ENCODE data around the gene ZCCHC7.

Gene ZCCHC7

DNA sequence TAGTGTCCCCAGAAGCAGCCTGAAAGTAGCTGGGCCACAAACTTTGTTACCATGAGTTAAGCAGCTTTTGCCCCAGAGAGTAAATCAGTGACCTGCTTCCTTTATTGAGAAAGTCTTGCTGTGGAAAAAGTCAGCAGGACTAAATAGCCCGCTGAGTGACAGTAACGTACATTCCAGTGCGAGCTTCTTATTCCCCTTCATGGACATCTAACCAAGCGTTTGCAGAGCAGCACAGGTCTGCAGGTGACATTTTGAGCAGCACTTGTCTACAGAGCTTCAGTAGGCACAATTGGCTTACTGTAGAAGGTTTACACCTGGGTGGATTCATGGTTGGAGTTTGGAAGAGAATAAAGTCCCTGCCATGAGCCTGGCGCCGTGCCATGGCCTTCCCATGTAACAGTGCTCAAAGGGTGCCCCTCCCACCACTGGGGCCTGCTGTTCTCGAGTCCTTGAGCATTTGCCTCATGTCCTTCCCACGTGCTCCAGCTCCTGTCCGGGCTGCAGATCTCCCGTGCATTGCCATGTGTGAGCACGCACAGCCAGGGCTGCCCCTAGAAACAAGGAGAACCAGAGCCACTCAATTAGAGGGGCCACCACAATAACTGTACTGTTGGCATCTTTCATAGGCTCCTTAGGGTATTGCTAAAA, 260.8 kb downstream of the ZCCHC7 start:
- no peak overlapping the region for H3K4me3 ChIP-seq (ENCODE audit: low read depth, low read length)
- DNase-seq (ENCODE audit: low read depth): no peak
- no peak for TF ChIP-seq CTCF (IDR thresholded peaks at IDR 0.05; ENCODE audit: insufficient read depth, low read depth, low read length, missing control alignments)

DNA sequence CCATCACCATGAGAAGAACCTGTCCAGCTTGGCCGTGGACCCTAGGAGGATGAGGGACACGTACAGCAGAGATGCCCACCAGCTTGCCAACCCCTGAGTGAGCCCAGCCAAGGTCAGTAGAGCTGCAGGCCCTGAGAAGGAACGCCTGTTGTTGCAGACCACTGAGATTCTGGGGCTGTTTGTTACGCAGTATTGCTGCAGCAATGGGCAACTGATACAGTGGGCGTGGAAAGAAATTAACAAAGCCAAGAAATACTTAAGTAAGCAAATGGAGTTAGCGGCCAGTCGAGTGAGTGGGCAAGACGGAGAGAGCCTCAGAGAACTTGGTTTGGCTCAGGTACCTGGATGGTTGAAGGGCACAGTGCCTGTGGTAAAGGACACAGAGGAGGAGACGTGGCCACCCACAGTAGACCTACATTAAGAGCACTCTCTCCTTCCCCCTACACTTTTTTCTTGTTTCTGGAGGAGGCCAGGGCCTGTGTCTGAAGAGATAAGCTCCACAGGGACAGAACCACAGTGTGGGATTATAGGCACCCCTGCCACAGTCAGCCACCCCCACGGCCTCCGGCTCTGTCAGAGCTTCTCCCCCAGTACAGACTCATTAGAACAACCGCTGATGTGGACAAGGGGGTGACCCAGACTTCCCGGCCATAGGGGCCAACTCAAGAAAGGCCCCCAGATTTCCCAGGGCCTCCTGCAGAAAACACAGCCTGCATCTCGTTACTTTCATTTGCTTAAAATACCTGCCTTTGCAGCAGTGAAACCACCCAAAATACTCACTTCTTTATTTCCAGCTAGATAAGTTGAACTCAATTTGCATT, 262.0 kb downstream of the ZCCHC7 start:
- DNase-seq (ENCODE audit: low read depth): peak; percentile 80
- no peak for TF ChIP-seq CTCF (IDR thresholded peaks at IDR 0.05; ENCODE audit: insufficient read depth, low read depth, low read length, missing control alignments)
- peak overlapping the region; percentile 1; the same call in 1 of the 2 replicates for H3K4me3 ChIP-seq (ENCODE audit: low read depth, low read length)

DNA sequence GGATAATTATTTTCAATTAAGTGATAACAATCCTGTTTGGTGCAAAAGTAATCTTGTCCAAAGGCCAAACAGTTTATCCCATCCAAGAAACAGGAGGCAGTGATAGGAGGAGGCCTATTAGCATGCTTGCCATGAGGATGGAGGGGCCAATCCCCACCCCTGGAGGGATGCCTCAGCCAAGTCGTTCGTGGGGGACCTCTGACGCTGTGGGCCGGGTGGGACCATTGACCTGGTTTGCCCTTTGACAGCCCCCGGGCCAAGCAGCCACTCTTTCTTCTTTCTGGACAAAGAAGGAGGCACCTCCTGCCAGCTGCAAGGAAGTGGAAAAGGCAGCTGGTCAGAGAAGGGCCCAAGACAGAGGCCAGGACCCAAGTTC, 262.6 kb downstream of the ZCCHC7 start:
- TF ChIP-seq CTCF (IDR thresholded peaks at IDR 0.05; ENCODE audit: insufficient read depth, low read depth, low read length, missing control alignments): no peak
- H3K4me3 ChIP-seq (ENCODE audit: low read depth, low read length): no peak overlapping the region
- DNase-seq (ENCODE audit: low read depth): no peak

GRCh38 chr9:37383393-37383792, 263.0 kb downstream of the ZCCHC7 start:
- no peak for DNase-seq (ENCODE audit: low read depth)
- no peak for TF ChIP-seq CTCF (IDR thresholded peaks at IDR 0.05; ENCODE audit: insufficient read depth, low read depth, low read length, missing control alignments)
- H3K4me3 ChIP-seq (ENCODE audit: low read depth, low read length): no peak overlapping the region

GRCh38 chr9:37383876-37384746, 263.7 kb downstream of the ZCCHC7 start:
- no peak for TF ChIP-seq CTCF (IDR thresholded peaks at IDR 0.05; ENCODE audit: insufficient read depth, low read depth, low read length, missing control alignments)
- no peak overlapping the region for H3K4me3 ChIP-seq (ENCODE audit: low read depth, low read length)
- DNase-seq (ENCODE audit: low read depth): no peak

GRCh38 chr9:37385286-37385685, 264.9 kb downstream of the ZCCHC7 start:
- no peak for TF ChIP-seq CTCF (IDR thresholded peaks at IDR 0.05; ENCODE audit: insufficient read depth, low read depth, low read length, missing control alignments)
- H3K4me3 ChIP-seq (ENCODE audit: low read depth, low read length): no peak overlapping the region

More at GRCh38 chr9:37385286-37385685, 264.9 kb downstream of the ZCCHC7 start:
- DNase-seq (ENCODE audit: low read depth): no peak
